ENCODE results near the gene ARFGAP3.
"Not testable (repeated sequence)": the region's sequence is repeated elsewhere in the genome, so short reads cannot be mapped to it uniquely, and the experiment has no call there.

ARFGAP3 gene

GRCh38 chr22:42792909-42793847 is 63.9 kb downstream of the ARFGAP3 start:
- no peak for DNase-seq

- no peak for DNase-seq
These were observed 64.6 kb downstream of the ARFGAP3 start for GRCh38 chr22:42792453-42792908.

- no peak for DNase-seq
These were observed 65.2 kb downstream of the ARFGAP3 start for GRCh38 chr22:42791721-42792452.

GRCh38 chr22:42788466-42788865 is 68.6 kb downstream of the ARFGAP3 start:
- no peak for DNase-seq

- DNase-seq: no peak
These were observed 69.1 kb downstream of the ARFGAP3 start for GRCh38 chr22:42788021-42788420.

- DNase-seq: no peak
These were observed 69.7 kb downstream of the ARFGAP3 start for GRCh38 chr22:42787357-42787736.

- DNase-seq: no peak
These were observed 70.3 kb downstream of the ARFGAP3 start for GRCh38 chr22:42786606-42787356.

- DNase-seq: no peak
These were observed 71.2 kb downstream of the ARFGAP3 start for GRCh38 chr22:42785706-42786499.

GRCh38 chr22:42782306-42782705 is 74.8 kb downstream of the ARFGAP3 start:
- not testable (repeated sequence) for DNase-seq

GRCh38 chr22:42780070-42780540 is 77.0 kb downstream of the ARFGAP3 start:
- DNase-seq: peak; percentile 16

GRCh38 chr22:42777126-42777525 is 79.9 kb downstream of the ARFGAP3 start:
- no peak for DNase-seq

- no peak for DNase-seq
These were observed 83.9 kb downstream of the ARFGAP3 start for GRCh38 chr22:42773167-42773566.

GRCh38 chr22:42772647-42773046 is 84.4 kb downstream of the ARFGAP3 start:
- no peak for DNase-seq

GRCh38 chr22:42770941-42771647 is 86.0 kb downstream of the ARFGAP3 start:
- DNase-seq: no peak

- no peak for DNase-seq
These were observed 86.7 kb downstream of the ARFGAP3 start for GRCh38 chr22:42770448-42770726.

- no peak for DNase-seq
These were observed 87.3 kb downstream of the ARFGAP3 start for GRCh38 chr22:42769574-42770447.

GRCh38 chr22:42769238-42769573 is 87.9 kb downstream of the ARFGAP3 start:
- DNase-seq: no peak

- DNase-seq: no peak
These were observed 88.6 kb downstream of the ARFGAP3 start for GRCh38 chr22:42768385-42769035.

- no peak for DNase-seq
These were observed 90.2 kb downstream of the ARFGAP3 start for GRCh38 chr22:42766860-42767259.

GRCh38 chr22:42764895-42765363 is 92.1 kb downstream of the ARFGAP3 start:
- no peak for DNase-seq

Data from stimulated activated CD4-positive, alpha-beta T cell treated with anti-CD3 and anti-CD28 coated beads, Interleukin-1b, Interleukin-23, amount 100 ng/mL, for 48 hours (primary cell).